NCI-H2227 treated with DMSO at 0.1 percent for 48 hours (cell line): ENCODE results near the gene FYB1.

ENCODE experiments used
- DNase-seq: peaks from one replicate; lab custom pipeline; 2025; lab: John Stamatoyannopoulos, UW

The FYB1 gene

DNA sequence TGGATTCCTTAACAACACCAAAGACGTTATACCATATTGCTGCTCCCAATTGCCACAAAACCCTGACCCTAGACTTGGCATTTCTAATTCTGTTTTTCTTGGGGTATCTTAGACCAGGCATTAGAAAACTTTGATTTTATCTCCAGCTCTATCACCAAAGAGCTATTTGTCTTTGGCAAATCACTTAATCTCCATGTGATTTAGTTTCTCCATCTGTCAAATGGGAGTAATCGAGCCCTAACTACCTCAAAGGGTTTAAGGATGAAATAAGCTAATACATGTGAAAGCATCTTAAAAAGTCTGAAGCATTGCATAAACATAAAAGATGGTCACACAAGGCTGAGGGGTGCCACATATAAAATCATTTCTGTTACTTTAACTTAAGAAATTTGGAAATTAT is 60.6 kb downstream of the FYB1 start:
- no peak for DNase-seq

DNA sequence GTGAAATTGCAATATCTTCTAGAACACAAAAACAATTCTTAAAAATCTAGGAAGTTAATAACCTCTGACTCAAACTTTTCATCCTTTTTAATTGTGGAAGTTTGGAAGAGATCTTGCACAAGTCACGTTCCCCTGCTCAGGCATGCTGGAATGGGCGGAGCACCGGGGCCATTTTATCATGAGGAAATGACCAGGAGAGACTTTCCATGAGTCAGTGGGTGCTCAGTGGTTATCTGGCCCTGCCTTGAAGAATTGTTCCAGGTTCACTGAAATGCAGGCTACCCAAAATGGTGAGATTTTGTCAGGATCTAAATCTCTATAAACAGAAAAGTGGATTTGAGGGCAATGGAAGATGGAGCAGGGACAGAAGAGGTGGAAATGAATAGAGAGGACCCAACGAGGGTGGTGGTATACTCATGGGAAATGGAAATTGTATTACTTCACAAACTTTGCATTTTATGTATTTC is 61.2 kb downstream of the FYB1 start:
- DNase-seq = no peak

DNA sequence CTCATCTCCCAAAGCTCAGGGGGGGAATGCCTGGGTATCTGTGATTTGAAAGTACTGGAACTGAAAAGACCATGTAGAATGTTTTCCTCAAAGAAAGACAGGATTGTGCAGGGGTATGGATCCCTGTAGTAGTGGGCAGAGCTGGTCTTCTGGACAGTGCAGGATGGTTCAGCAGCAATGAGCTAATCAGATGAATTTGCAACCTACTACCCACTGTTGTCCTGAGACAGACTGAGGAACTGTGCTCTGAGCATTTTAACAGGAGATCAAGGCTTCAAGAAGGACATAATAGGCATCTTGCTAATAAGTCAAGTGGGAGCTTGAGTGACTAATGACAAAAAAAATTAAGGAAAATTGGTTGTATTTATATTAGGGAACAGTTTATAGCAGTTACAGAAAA is 61.7 kb downstream of the FYB1 start:
- DNase-seq = no peak

DNA sequence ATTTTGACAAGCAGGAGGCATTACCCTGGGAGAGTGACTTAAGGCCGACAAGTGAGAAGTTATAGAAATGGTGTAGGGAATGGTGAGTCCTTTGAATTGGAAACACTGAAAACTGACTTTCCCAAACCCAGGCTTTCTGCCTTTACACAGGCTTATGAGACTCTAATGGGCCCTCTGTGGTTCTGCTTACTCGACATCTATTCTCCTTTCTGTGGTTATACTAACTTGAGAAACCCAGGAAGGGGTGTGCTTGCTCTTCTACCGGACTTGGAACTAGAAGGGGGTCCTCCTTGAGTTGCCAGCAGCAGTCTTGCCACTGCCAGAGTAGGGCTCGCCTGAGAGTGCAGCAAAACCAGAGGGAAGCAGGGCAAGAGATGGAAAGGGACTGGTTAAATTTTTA is 63.3 kb downstream of the FYB1 start:
- DNase-seq = no peak

DNA sequence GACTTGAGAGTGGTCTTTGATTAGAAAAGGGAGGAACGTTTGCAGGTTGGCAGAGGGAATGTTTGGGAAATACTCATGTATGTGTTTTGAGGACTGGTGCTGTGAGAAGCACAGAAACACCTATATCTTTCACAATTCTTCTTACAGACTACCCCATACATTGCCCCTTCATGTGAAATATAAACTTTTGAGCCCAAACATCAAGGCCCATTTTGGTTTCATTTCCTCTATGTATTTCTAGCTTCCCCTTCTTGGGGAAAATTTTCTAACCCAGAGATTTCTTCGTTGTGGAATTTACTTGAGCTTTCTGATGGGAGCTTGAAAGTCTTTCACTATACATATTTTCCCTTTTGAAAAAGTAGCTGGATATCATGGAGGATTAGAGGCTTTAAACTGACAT is 67.6 kb downstream of the FYB1 start:
- DNase-seq = no peak

DNA sequence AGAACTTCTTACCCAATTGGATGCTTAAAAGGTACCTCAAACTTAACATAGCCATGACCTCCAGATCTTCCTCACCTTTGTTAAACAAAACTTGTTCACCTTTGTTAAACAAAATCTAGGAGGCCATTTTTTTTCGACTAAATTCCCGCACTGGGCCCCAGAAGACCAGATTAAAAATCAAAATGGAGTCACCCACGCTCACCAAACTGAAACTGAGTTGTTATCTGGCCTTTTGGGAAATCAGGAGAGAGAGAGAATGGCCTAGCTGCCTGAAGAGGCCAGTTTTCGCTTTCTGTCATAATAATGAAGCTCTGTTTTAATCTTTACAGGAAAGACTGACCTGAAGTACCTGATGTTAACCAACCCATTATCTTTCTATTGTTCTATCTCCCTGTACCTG is 69.4 kb downstream of the FYB1 start:
- no peak for DNase-seq

DNA sequence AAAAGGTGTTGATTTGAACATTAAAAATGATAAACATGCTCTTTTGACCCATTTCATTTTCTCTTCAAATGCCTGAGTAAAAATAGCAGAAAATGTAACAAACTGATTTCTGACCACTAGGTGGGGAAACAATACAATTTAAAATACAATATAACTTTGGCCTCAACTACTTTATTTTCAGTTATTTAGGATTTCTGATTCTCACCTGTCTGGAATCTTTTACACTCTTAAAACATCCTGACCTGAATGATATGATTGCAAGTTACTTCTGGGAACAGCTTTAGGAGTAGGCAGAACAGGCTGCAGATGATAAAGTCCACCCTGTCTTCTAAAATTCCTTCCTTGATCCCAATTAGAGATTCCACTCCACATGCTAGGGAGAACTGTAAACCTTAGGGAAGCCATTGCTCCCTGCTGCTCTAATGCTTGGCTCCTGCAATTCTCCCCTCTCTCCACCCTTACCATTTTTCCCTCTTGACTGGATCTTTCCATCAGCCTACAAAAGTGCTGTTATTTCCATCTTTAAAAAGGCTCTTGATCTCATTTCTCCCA is 70.3 kb downstream of the FYB1 start:
- DNase-seq = no peak

DNA sequence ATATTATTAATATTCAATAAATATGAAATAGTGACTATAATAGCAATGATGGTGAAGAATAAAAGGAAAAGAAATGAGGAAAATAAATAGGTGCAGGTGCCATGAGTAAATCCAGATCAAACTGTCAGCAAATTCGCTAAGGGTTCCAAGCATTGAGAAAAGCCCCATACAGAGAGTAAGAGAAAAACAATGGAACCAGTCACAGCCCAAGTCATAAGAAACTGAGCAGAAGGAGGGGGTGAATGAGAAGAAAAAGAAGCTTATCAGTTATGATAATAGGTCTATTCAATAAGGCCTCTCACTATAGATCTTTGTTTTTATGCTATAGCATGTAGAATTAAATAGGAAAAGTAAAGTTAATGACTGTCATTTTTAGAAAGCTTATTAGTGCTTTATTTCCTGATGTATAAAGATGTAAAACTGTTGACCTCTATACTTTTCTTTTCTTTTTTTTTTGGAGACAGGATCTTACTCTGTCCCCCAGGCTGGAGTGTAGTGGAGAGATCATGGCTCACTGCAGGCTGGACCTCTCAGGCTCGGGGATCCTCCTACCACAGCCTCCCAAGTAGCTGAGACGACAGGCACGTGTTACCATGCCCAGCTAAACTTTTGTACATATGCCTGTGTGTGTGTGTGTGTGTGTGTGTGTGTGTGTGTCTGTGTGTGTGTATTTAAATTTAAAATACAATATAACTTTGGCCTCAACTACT is 72.4 kb downstream of the FYB1 start:
- DNase-seq = no peak

DNA sequence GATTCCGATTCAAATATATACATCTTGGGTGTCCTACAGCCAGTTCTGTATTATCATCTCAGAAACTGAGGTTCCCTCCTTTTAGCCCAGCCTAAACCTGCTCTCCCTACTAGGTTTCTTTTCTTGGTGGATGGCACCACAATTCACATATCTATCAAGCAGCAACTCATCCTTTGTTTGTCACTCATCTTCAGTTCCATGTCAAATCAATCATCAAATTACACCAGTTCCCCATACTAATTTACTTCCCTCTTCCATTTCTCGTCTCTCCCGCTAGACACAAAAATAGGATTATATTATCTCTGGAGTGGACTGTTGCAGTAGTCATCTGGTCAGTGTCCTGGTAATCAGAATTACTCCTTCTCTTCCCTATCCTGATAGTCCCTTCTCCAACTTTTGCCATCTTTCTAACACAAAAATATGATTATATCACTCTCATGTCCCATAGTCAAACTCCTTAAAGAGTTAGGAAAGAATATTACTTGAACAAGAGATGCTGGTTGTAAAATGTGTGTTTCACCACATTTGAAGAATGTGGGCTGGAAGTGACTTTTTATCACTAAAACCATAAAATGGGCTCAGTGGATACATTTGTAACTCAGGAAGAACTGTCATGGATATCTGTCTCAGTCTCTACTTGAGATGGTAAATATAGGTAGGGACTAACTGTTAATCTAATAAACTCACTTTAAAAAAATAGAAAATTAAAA is 76.1 kb downstream of the FYB1 start:
- no peak for DNase-seq

DNA sequence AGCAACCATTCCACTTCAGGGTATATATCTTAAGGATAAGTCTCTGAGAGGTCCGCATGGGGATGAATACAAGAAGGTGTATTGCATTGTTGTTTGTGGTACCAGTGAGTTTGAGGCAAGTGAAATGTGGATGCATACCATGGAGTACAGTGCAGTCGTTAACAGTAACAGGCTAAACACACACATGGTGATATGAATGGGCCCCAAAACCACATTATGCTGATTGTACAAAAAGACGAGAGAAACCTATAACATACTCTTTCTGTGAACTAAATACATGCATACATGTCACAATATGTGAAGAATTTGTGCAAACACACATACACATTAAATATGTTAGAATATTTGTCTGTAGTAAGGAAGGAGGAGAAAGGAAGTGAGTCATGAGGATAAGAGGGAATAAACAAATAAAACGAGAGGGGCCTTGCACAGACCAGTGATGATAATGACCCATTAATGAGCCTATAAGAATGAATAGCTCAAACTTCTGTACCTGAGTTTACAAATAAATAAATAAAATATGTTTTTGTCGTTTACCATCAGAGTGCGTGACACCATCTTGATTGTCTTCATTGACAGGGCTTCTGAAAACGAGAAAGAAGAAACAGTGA is 78.7 kb downstream of the FYB1 start:
- DNase-seq = no peak

DNA sequence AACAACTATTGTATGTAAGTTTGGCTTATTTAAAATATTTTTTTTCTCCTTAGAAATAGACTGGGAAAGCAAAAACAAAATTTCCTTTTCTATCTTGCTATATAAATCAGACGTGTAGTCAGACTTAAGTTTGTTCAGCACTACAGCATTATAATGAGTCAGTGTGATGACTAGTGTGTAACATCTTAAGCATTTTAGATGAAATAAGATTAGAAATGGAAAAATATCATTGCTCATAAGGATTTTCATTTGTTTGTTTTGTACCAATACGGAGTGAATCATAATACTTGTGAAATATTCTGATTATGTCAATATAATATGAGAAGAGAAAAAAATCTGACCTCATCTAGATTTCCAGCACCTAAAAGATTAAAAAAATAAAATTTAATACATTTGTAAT is 80.5 kb downstream of the FYB1 start:
- DNase-seq = no peak

DNA sequence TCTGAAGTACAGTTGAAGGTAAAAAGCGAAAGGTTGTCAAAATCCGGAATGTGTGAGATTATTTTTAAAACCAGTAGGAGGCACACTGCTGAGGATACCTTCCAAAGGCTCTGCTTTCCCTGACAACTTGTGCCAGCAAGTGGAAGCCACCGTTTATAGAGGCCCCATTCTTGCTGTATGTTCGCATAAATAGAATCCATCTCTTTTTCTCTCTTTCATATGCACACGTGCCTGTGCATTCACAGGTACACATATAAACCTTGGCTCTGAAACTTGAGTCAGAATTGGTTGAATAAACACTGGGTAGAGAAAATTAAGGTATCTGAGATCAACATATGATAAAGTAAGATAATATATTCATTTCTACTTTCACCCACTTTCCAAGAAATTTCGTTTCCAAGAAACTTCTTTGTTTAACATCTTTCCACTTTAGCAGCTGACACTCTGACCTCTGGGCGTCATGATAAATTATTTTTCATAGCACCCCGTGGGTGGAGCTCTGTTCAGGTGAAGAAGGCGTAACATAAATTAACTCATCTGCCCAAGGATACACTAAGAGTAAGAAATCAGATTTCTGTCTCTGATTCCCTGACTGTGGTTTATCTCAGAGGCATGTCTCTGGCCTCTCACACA is 81.4 kb downstream of the FYB1 start:
- DNase-seq = no peak

DNA sequence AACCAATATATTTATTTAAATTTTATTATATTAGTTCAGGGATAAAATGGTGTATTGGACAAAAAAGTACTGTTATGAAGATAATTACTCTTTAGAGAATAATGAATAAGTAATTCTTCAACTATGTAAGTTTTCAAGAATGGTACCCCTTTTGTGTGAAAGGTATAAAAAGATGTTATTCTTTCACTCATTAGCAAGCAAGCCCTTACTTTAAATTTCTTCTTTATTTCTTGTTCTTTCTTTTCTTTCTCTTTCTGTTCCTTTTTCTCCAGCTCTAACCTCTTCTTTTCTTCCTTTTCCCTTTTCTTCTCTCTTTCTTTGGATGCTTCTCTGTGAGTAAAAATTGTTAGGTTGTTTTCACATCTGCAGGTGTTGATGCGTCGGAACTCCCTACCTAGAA is 82.0 kb downstream of the FYB1 start:
- DNase-seq = no peak

DNA sequence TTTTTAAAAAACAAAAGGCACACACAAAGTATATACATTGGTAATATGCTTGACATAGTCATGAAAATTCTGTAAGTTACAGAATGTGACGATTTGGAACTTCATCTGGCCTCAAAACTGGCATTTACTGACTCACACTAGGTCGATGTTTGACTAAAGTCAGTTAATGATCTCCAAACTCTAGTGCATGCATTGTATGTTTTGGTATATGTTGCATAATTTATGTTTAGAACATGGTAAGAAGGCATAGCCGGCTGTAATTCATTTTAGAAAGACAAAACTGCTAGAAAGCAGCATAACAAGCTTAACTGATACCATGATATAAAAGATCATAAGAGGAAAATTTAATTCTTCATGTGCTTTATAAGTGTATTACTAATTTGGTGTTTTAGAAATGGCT is 86.6 kb downstream of the FYB1 start:
- no peak for DNase-seq

DNA sequence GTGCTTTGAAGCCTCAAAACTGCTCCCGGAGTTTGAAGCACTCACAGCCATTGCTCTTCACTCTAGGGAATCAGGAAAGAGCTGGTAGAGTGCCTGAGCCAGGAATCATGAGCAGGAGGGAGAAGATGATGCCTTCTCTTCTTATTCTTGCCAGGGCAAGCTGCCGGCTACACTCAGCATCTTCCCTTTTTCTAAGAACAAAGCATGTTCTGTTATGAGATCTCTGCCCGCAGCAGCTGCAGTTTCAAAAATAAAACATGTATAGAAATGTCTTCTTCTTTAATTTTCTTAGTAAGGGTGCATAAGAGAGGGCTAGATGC is 87.3 kb downstream of the FYB1 start:
- DNase-seq = no peak

DNA sequence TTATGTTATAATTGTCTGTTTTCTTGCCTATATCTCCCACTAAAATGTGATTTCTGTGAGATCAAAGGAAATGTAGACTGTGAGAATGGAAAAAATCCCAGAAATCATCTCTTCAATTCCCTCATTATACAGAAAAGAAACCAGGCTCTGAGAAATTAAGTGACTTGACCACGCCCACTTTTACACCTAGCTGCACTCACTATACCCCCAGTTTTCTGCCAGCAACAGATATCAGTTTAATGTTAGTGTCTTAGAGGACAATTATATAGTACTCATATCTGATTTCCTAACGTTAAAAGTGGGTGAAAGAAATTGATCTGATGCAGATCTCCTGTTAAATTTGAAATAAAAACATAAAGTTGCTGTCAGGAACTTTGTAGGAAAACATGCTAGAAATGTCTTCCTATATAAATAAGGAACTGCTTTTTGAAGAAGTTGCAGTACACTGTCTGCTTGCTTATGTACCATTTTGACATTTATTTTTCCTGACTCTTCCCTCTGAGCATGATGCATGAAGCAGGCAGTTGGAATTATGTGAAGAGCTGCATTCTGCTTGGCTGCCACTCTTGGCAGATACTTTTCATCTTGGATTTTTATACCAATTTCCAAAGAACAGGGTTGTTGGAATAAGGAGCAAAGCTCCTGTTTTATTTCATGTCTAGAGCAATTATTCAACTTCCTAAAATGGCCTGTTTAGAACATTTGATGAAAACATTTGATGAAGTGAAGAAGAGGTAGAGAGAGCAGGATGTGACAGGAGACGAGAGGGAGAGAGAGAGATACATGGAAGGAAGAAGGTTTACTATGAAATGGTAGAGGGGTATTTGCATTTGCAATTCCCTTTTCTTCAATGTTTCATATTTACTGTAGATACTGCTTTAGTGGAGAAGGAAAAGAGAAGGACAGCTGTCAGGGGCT is 87.9 kb downstream of the FYB1 start:
- DNase-seq = no peak

DNA sequence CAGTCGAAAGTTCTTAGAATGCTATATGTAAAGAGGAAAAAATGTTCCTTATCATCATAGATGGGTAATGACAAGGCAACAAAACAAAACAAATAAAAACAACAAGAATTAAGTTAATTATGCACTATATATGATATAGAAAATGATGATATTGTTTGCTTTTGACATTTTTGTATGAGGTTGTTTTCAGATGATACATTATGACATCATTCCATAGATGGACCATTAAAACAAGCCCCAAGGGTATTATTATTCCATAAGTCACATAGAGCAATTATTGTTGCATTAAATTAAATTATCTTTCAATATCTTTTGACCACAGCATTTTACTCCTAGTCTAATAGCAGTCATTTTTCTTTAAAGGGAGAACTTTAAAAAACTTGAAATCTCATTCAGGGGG is 88.6 kb downstream of the FYB1 start:
- no peak for DNase-seq

DNA sequence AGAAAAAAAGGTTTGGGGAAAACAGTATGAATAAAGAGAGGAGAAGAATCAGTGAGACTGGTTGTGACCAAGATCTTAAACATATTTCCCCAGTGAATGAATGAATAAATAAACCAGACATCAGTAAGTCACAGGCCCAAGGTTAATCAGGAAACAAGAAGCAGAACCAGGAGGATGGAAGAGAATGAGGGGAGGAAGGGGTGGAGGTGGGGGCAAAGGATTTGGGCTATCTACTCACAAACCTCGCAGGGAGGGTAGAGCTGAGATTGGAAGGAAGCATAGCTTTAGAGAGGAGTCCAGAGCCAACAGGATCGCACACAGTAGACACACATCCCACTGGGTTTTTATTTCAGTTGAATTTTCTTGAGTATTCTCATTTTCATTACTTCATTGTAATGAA is 97.4 kb downstream of the FYB1 start:
- no peak for DNase-seq

DNA sequence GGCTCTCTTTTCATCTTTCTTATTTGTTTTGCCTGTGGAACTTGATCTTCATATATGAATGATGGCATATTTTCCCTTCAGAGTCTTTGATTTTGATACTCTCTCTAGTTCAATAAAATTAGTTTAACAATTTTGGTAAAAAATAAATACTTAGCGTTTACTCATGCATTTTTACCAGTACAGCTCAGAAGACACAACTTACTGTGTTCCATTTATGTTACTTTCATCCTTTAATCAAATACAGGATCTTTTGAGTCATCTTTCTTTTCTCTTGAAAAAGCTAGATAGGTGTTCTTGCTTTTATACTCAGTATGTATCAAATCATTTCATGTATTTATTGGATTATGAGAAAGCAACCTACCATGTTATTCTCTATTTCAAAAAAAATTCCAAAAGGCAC is 98.0 kb downstream of the FYB1 start:
- no peak for DNase-seq

DNA sequence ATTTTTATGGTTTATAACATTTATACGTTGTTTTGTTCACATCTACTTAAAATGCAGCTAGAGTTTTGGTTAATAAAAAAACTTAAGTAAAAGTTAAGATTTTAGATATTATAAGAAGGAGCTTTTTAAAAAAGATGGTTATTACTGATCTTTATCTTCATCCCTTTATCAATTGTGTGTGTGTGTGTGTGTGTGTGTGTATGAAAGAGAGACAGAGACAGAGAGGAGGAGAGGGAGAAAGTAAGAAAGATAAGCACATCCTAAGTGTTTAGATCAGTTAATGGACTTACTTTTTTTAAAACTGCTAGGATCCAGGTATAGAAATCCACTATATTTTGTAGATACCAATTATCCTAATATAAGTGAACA is 99.3 kb downstream of the FYB1 start:
- no peak for DNase-seq

DNA sequence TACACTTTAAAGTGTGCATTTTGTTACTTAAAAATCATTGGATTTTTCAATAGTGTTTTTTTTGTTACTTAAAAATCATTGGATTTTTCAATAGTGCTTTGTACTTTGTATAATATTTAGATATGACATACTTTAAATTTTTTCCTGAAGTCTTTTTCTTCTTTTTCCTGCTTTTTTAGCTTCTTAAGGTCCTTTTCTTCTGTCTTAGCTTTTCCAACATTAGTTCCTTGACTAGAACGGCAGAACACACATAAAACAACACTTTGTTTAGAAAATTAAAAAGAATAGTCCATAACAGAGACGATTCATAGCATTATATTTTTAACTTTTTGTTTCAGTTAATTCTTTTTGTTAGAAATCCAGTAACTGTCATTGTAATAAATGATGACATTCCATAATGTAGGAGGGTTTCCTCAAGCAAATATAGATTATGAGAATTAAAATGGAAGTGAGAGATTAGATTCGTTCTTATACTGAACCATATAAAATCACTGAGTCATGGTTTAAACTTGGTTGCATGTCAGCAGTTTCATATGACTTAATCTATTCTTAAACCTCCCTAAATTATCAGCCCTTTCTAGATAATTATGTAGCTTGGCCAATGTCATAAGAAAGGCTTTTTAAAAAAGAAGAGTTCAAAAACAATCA is 99.8 kb downstream of the FYB1 start:
- no peak for DNase-seq
